GM12878 (cell line): ENCODE data around the gene STK32B. TPM values are rescaled to one million over a fixed set of nuclear protein-coding genes. Genes with fewer than 3 reads are reported as not detected.

Experiments
- ATAC-seq: fragments of 200-7000 bp; cut with Tn5 transposase; 3 replicates; pipeline ENCODE4 v1.9.1; 2020; ENCODE audit warnings: mild to moderate bottlenecking, moderate library complexity
- BruUV-seq: library from RNA; stranded (reverse); fragments of 400-500 nt; replicated peaks from 2 replicates; lab custom pipeline; 2021; lab: Mats Ljungman, UMichigan
- CTCF ChIA-PET: fragments of 300-600 bp; sonication (Branson Sonifier 250); formaldehyde crosslinking; extraction: SDS; loops from one replicate; lab custom pipeline; 2021; ENCODE audit warnings: inconsistent platforms; lab: Yijun Ruan, JAX
- POLR2A ChIA-PET: fragments of 350-600 bp; formaldehyde crosslinking; extraction: SDS; loops from one replicate; lab custom pipeline; 2021; ENCODE audit warnings: inconsistent platforms; lab: Charles Lee
- RAD21 ChIA-PET: fragments of 300-600 bp; sonication (Branson Sonifier 250); formaldehyde crosslinking; loops from one replicate; lab custom pipeline; 2023; ENCODE audit warnings: antibody characterized with exemption; ENCODE audit not compliant: unreplicated experiment; lab: Charles Lee
- SMC1A ChIA-PET: fragments of 300-600 bp; sonication (Branson Sonifier 250); formaldehyde crosslinking; loops from one replicate; lab custom pipeline; 2023; ENCODE audit not compliant: unreplicated experiment, uncharacterized antibody; lab: Charles Lee
- DNase-seq: peaks from one replicate; pipeline ENCODE4 v3.0.0-alpha.2; 2011; ENCODE audit warnings: low read depth, low spot score
- FAIRE-seq: peaks from 3 replicates; lab custom pipeline; 2011; peaks lifted over from hg19 to GRCh38; lab: Jason Lieb, UNC
- H2AFZ ChIP-seq: 2 replicates; pipeline ENCODE4 v1.6.0; 2011; ENCODE audit warnings: low read depth, low read length, control low read depth; ENCODE audit not compliant: control insufficient read depth
- H3K27ac ChIP-seq: 2 replicates; pipeline ENCODE4 v1.5.1; 2011; ENCODE audit warnings: control low read depth; ENCODE audit not compliant: control insufficient read depth, insufficient read depth
- H3K27me3 ChIP-seq, 2 experiments: replicated peaks in 1 of 2; 2 replicates each; pipeline versions ENCODE4 v1.6.0 to v1.6.1; 2011; ENCODE audit warnings: low read length in 1 of 2; ENCODE audit not compliant: control insufficient read depth in 2 of 2, insufficient read depth in 2 of 2
- H3K36me3 ChIP-seq, 2 experiments: 2 replicates each; pipeline ENCODE4 v1.5.1; 2011; ENCODE audit warnings: low read length in 1 of 2; ENCODE audit not compliant: control insufficient read depth in 2 of 2, insufficient read depth in 2 of 2
- H3K4me1 ChIP-seq: 2 replicates; pipeline ENCODE4 v1.6.1; 2011; ENCODE audit warnings: mild to moderate bottlenecking, low read length, moderate library complexity, mixed read lengths; ENCODE audit not compliant: control insufficient read depth, insufficient read depth
- H3K4me2 ChIP-seq: 2 replicates; pipeline ENCODE4 v1.6.0; 2011; ENCODE audit warnings: control low read depth; ENCODE audit not compliant: control insufficient read depth, insufficient read depth
- H3K4me3 ChIP-seq: fragments of 200-600 bp; sonication (generic); 2 replicates; pipeline ENCODE4 v1.5.1; 2016
- H3K79me2 ChIP-seq: 2 replicates; pipeline ENCODE4 v1.6.0; 2011; ENCODE audit warnings: low read length; ENCODE audit not compliant: control insufficient read depth, insufficient read depth
- H3K9ac ChIP-seq: 2 replicates; pipeline ENCODE4 v1.8.0; 2011; ENCODE audit warnings: low read length, control low read depth, mixed read lengths; ENCODE audit not compliant: control insufficient read depth, insufficient read depth
- H3K9me3 ChIP-seq: replicated peaks from 3 replicates; pipeline ENCODE4 v1.5.1; 2011; ENCODE audit warnings: mild to moderate bottlenecking, low read length; ENCODE audit not compliant: control insufficient read depth, insufficient read depth
- H4K20me1 ChIP-seq: 2 replicates; pipeline ENCODE4 v1.6.0; 2011; ENCODE audit not compliant: control insufficient read depth, insufficient read depth
- CBX3 ChIP-seq: fragments of 200-600 bp; sonication (generic); IDR thresholded peaks from 2 replicates; pipeline ENCODE4 v1.6.1; 2016; ENCODE audit warnings: low read depth, borderline replicate concordance
- HDAC6 ChIP-seq: fragments of 200-600 bp; sonication (generic); IDR thresholded peaks from one replicate; pipeline ENCODE4 v1.8.0; 2017; ENCODE audit warnings: antibody characterized with exemption; ENCODE audit not compliant: unreplicated experiment
- KDM1A ChIP-seq: fragments of 200-600 bp; sonication (generic); IDR thresholded peaks from 2 replicates; pipeline ENCODE4 v1.6.1; 2016; ENCODE audit warnings: borderline replicate concordance
- NBN ChIP-seq: fragments of 450-650 bp; IDR thresholded peaks from 2 replicates; pipeline ENCODE4 v1.6.1; 2016
- RAD51 ChIP-seq: fragments of 450-650 bp; IDR thresholded peaks from 2 replicates; pipeline ENCODE4 v1.6.1; 2016; ENCODE audit warnings: moderate library complexity, mild to moderate bottlenecking, inconsistent platforms
- SREBF2 ChIP-seq: IDR thresholded peaks from 2 replicates; pipeline ENCODE4 v1.6.1; 2012; ENCODE audit warnings: mild to moderate bottlenecking, low read length
- STAT1 ChIP-seq: fragments of 450-650 bp; conservative IDR thresholded peaks from 2 replicates; pipeline ENCODE4 v1.6.1; 2014; ENCODE audit warnings: antibody characterized with exemption, mild to moderate bottlenecking
- TBL1XR1 ChIP-seq: IDR thresholded peaks from 2 replicates; pipeline ENCODE4 v1.6.1; 2012; ENCODE audit warnings: low read depth, low read length, improper control_type of control experiment
- USF1 ChIP-seq: IDR thresholded peaks from 2 replicates; pipeline ENCODE4 v1.6.1; 2011; ENCODE audit warnings: borderline replicate concordance, low read depth, mild to moderate bottlenecking, moderate library complexity, mixed read lengths, low read length; ENCODE audit not compliant: insufficient read depth; ENCODE audit errors: extremely low read length
- WGBS: methylation state at CpG from one replicate; pipeline ENCODE4 v1.1.6; 2016; ENCODE audit warnings: low lambda C conversion rate; ENCODE audit not compliant: insufficient replicate concordance, insufficient coverage; ENCODE audit errors: missing lambda C conversion rate; 5-methylcytosine and 5-hydroxymethylcytosine counted together
- in situ Hi-C: fragments of 300-500 bp; cut with MboI; formaldehyde crosslinking; loops from 9 replicates; pipeline ENCODE4 v1.14.3; 2018; ENCODE audit warnings: mixed read lengths
- intact Hi-C: fragments of 100-400 bp; cut with micrococcal nuclease; formaldehyde crosslinking; loops from one replicate; pipeline ENCODE4 v1.14.2; 2022; ENCODE audit not compliant: unreplicated experiment
- polyA plus RNA-seq, 11 experiments: library from polyadenylated mRNA; depleted of rRNA in 4 of 11; unstranded in 6 of 11; stranded (reverse) in 5 of 11; fragments of >200 nt; fragmentation: Nextera tagmentation in 4 of 11; fragmentation: Illumina TruSeq in 1 of 11; extraction: Ambion mirVana in 4 of 11; extraction: Trizol in 1 of 11; gene quantifications; 1 replicate in 1 of 11; 2 replicates in 10 of 11; pipeline versions ENCODE4 v1.2.1 to v1.2.3, GENCODE V29; 2011 to 2016; ENCODE audit warnings: inconsistent platforms in 2 of 11, missing spikeins in 2 of 11, low read depth in 1 of 11
- total RNA-seq, 4 experiments: library from RNA; depleted of rRNA in 3 of 4; stranded (reverse); fragments of >200 nt in 3 of 4; fragmentation: Illumina TruSeq in 1 of 4; extraction: Trizol in 1 of 4; gene quantifications; 2 replicates each; pipeline versions ENCODE4 v1.2.1 to v1.2.3, GENCODE V29; 2013 to 2021
- TF ChIP-seq, protein P1 (sequence below): fragments of 450-650 bp; IDR thresholded peaks from 2 replicates; pipeline ENCODE4 v1.6.1; 2018; ENCODE audit warnings: mild to moderate bottlenecking, low read depth, moderate library complexity; ENCODE audit not compliant: partially characterized antibody

Gene STK32B
- total and polyA plus RNA-seq, 10 of the 15 experiments (the other 5 are each of a cell fraction or from before 2014, with no cell fraction given): 0.04 to 0.12 (median 0.08) TPM; not detected in 7

DNA sequence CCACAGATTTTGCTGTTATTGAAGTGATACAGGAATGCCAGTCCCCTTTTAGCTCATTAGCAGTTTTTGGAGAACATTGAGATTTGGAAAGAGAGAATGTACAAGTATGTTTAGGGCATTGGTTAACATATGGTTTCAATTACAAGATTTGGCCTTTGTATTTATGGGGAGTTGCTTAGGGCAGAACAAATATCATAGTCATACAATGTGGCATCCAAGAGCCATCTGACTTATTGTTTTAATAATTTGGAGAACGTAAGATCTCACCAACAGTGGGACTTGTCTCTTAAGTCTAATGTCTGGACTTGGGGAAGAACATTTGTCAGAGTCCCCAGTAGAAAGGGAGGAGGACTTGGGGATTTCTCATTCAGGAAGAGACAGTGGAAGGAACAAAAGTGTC, 166.1 kb downstream of the STK32B start (continued):
- TF ChIP-seq TBL1XR1: no peak
- no peak for TF ChIP-seq KDM1A

DNA sequence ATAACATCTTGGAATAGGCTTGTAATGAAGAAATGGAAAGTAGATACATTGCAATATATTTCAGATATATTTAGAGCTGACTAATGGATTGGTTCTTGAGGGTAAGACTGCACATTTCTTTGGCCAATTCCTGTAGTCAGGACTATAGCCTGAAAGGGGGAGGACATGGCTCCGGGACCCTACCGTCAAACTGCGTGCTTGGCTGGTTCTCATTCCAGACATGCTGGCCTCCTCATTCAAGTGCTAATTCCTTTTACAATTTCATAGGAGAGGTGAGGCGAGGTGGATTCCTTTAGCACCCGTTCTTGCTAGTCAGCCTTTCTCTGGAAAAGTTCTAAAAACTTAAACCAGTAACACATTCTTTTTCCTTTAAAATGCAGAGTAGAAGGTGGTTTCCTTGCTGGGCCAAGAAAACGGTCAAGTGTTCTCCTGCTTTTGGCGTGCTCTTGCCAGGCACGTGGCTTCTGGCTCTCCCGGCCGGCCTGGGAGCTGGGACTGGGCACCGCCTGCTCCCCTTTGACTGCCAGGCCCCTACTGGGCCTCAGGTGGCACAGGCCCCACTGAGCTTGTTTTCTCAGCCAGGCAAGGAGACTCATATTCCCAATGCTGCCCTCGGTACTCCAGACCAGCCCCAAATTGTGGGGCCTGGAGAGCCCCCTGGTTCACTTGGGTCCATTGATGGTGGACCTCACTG, 167.2 kb downstream of the STK32B start:
- no TSS peak for BruUV-seq
- TF ChIP-seq NBN (no peak), SREBF2 (no peak), STAT1 (no peak), RAD51 (no peak), CBX3 (no peak), USF1 (no peak), HDAC6 (no peak)
- TF ChIP-seq, protein P1, sequence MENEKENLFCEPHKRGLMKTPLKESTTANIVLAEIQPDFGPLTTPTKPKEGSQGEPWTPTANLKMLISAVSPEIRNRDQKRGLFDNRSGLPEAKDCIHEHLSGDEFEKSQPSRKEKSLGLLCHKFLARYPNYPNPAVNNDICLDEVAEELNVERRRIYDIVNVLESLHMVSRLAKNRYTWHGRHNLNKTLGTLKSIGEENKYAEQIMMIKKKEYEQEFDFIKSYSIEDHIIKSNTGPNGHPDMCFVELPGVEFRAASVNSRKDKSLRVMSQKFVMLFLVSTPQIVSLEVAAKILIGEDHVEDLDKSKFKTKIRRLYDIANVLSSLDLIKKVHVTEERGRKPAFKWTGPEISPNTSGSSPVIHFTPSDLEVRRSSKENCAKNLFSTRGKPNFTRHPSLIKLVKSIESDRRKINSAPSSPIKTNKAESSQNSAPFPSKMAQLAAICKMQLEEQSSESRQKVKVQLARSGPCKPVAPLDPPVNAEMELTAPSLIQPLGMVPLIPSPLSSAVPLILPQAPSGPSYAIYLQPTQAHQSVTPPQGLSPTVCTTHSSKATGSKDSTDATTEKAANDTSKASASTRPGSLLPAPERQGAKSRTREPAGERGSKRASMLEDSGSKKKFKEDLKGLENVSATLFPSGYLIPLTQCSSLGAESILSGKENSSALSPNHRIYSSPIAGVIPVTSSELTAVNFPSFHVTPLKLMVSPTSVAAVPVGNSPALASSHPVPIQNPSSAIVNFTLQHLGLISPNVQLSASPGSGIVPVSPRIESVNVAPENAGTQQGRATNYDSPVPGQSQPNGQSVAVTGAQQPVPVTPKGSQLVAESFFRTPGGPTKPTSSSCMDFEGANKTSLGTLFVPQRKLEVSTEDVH: no peak
- DNase-seq: no peak
- H3K27me3 ChIP-seq: no peaks in the 10 kb centered on the region
- no peaks in the 10 kb centered on the region for H3K9me3 ChIP-seq
- FAIRE-seq: no peak
- ChIA-PET POLR2A (no interaction called here), RAD21 (no interaction called here), CTCF (no interaction called here), SMC1A (no interaction called here)
- WGBS: 33% methylated on average over 10 of the region's 12 CpGs
- H2AFZ ChIP-seq: no peak overlapping the region
- H4K20me1 ChIP-seq: no peaks in the 10 kb centered on the region
- H3K36me3 ChIP-seq: no peaks in the 10 kb centered on the region
- no peak overlapping the region for H3K27ac ChIP-seq
- intact Hi-C loops: no loop called here
- in situ Hi-C loops: no loop called here
- no peak overlapping the region for H3K4me2 ChIP-seq
- H3K9ac ChIP-seq: no peak overlapping the region
- no peak overlapping the region for H3K4me3 ChIP-seq
- no peaks in the 10 kb centered on the region for H3K4me1 ChIP-seq
- no peaks in the 10 kb centered on the region for H3K79me2 ChIP-seq
- ATAC-seq: no peak
